ENCODE results near the gene MEIS2.

MEIS2 gene

DNA sequence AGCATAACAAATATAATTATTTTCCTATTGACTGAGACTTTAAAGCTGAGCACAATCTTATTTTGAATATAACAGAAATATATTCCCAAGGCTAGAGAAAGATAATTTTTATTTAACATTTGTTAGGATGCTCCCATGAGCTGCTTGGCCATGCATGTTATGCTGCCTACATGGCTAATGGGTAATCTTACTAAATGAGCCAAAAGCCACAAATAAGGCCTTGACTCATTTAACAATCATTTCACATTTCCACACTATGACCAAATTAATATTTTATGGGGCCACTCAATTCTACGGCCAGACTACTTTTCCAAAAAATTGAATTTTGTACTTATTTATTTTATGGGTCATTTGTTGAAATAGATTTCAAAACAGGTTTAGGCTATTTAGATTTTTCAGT lies 141.7 kb downstream of the MEIS2 start:
- no peak for DNase-seq

DNA sequence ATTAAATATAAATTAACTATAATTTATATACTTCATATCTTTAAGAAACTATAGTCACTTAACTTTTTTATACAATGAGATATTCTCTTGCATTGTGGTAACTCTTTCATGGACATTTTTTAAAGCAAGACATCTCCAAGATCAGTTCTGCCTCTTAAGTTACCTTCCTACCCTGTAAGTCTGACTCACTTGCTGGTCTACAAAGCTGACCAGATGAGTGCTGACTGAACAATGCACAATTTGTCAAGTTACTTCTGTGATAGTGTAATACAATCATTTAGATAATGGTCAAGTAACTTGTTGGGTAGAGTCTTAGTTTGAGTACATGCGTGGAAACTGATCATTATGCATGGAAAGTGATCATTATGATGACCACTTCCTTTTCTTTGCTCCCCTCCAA lies 145.9 kb downstream of the MEIS2 start:
- DNase-seq: no peak

GRCh38 chr15:36953346-36953745 lies 147.0 kb downstream of the MEIS2 start:
- no peak for DNase-seq

GRCh38 chr15:36951731-36952247 lies 148.6 kb downstream of the MEIS2 start:
- peak; percentile 21 for DNase-seq

- no peak for DNase-seq
These were observed 150.0 kb downstream of the MEIS2 start for GRCh38 chr15:36950371-36950770.

DNA sequence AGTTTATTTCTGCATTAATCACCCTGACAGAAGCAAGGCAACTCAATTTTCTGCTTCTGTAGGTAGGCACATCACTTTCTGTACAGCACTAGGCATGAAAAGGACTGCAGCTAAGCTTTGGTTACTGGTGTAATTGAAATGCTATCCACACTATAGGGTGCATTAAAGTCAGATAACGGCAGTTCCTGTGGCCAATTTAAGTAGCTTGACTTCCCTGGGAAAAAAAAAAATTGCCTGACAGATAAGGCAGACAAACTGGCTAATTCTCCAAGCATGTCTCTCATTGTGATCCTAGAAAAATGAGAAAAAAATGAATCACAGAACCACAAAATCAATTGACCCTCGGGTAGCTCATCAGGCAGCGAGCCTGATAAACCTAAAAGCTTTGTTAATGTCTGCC lies 151.4 kb downstream of the MEIS2 start:
- no peak for DNase-seq

DNA sequence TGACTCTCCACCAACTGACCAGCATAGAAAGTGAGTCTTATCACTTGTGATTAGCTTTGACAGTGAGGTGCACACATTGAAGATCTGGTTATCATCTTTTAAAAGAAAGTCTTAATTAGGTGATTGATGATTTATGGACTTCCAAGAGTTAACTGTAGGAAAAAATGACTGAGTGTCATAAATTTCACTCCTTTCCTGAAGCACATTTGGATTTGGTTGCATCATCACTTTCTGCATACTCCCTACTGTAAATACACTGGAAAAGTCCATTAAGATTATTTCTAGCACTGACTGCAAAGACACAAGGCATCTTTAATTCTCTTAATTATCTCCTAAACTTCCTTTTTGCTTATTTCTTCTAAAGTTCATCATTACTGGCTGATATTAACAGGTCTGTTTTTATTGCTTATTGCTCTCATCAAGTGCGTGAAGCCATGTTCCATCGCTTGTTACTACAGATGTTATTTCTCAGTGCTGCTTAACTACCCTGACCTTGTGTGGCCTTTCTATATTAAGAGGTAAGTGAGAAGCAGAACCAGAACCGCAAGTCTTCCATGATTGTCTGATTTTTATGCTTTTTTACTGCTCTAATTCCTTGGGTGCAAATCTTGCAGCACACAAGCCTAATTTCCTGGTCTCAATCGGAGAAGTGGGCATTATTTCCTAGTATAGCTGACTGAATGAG lies 153.2 kb downstream of the MEIS2 start:
- DNase-seq: no peak

DNA sequence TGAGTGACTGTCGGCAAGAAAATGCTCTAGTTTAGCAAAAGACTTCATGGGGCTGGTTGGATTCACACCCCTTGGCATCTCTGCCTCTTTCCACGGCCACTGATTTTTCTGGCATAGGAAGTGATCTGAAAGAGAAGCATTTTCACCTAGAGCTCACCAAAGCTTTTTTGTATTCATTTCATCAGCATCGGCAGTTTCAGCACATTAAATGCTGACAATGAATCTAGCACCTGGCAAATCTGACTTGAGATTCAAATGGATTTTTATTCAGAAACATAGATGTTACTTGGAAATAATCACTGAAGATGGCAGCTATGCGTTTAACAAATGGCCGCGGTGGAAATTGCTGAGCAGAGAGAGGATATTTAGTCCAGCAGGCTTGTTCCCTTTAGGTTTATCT lies 155.9 kb downstream of the MEIS2 start:
- DNase-seq: no peak

GRCh38 chr15:36943508-36944361 lies 156.6 kb downstream of the MEIS2 start:
- DNase-seq: no peak

DNA sequence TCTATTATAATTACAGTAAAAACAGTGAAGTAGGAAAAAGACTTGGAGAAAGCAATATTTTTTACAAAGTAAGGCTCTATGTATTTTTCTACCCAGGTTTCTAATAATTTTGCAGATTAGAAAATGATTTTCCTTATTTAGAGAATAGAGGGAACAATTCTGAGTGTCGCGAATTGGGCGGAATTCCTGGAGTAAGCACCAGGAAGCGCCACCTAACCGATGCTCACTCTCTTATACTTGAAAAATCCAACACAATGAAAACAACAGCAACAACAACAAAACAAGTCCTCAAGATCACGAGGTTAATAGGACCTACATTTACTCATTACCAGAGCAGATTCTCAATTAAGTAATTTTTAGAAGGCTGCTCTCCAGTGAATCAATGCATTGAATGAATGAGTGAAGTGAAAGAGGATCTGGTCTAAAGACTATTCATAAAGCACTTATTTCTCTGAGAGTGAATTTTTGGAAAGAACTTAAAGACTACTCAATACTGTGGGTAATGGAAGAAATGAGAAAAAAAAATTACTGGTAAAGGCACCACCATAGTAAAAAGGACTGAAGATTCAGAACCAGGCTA lies 158.0 kb downstream of the MEIS2 start:
- DNase-seq: no peak

DNA sequence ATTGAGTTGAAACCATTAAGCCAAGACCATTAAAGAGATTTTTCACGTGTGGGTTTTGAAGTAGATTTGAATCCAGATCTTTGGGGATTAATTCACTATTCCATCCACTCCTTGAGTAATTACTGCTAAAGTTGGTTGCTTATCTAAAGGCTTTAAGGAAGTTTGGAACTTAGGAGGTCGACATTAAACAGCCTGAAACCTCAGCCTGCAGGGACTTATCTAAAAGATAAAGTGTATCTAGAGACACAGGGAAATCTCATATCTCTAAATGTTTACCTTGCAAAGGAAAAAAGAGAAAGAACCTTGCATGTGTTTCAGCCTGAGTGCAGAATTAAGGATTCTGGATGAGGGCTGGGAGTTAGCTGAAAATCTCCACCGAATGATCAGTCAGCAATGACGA lies 158.6 kb downstream of the MEIS2 start:
- no peak for DNase-seq

DNA sequence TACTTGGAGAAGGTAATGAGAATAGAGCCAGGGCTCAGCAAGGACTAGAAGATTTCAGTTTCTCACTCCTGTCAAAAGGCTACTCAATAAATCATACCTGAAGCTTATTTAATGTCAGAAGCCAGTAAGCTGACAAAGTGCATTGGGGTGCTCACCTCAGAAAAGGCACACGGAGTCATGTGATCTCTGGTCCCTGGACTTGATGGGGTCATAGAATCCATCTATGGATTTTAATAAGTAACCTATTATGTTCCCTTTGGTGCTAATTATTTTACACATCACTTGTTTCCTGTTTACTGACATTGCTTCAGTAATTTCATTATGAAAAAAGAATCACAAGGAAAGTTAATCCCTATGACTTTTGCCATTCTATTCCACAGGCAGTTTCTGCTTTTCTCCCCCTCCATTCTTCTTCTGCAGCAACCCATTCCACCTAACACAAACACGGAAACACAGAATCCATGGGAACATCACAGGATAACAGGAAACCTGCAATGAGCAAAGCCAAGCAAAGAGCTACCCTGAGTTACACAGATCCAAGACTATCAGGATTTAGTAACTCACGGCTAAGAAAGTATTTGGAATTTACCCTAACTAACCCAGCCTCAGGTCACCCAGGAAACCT lies 159.6 kb downstream of the MEIS2 start:
- no peak for DNase-seq

GRCh38 chr15:36940219-36940618 lies 160.1 kb downstream of the MEIS2 start:
- DNase-seq: no peak

GRCh38 chr15:36938764-36939163 lies 161.6 kb downstream of the MEIS2 start:
- no peak for DNase-seq

- no peak for DNase-seq
These were observed 162.2 kb downstream of the MEIS2 start for GRCh38 chr15:36938131-36938530.

GRCh38 chr15:36936613-36937012 lies 163.7 kb downstream of the MEIS2 start:
- DNase-seq: no peak

DNA sequence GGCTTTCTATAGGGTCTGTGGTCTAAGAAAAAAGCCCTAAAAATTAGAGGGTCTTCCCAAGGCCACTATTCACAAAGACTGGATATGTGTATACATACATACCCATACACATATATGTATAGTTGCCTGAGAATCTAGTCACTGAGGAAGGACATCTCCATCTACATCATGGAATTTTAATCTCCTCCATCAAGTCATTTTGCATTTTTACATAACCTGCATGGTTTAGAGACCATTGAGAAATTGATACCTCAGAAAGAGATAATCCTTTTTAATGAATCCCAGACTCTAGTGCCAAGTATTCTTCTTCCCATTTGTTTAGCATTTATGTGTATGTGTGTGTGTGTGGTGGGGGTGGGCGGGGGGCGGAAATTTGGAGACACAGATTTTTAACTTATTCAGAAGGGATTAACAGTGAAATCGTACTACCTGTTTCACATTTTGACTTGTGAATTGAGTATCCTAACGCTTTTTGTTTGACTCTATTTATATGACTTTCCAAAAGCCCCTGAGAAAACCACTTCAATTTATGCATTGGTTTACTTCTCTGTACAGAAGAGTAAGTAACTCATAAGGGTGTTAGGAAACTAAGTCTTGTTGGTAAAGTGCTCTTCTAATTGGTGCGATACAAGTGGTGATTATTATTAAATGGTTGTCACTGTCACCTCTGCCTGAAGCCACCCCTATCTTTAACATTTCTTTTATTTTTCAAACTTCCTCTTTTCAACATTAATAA lies 166.9 kb downstream of the MEIS2 start:
- DNase-seq: no peak

GRCh38 chr15:36932070-36932469 lies 168.3 kb downstream of the MEIS2 start:
- no peak for DNase-seq

GRCh38 chr15:36931434-36931833 lies 168.9 kb downstream of the MEIS2 start:
- no peak for DNase-seq

GRCh38 chr15:36926427-36926825 lies 173.9 kb downstream of the MEIS2 start:
- peak; percentile 60 for DNase-seq

- DNase-seq: peak; percentile 90
These were observed 174.5 kb downstream of the MEIS2 start for GRCh38 chr15:36925653-36926426.

GRCh38 chr15:36925049-36925448 lies 175.3 kb downstream of the MEIS2 start:
- DNase-seq: no peak
